GM23338 (cell line): Measurements from ENCODE around the gene NNT. TPM values are rescaled to one million over a fixed set of nuclear protein-coding genes. Genes with fewer than 3 reads are reported as not detected.

ENCODE experiments used
- ATAC-seq: fragments of 200-7000 bp; cut with Tn5 transposase; 3 replicates; pipeline ENCODE4 v1.9.1; 2020
- DNase-seq: peaks from one replicate; pipeline ENCODE4 v3.0.0-alpha.2; 2015; ENCODE audit warnings: low spot score
- H2AFZ ChIP-seq: fragments of 200-600 bp; sonication (generic); 2 replicates; pipeline ENCODE4 v1.8.0; 2016; ENCODE audit warnings: antibody characterized with exemption, mild to moderate bottlenecking, moderate library complexity
- H3F3A ChIP-seq: fragments of 200-600 bp; sonication (generic); replicated peaks from 2 replicates; pipeline ENCODE4 v1.8.0; 2017; ENCODE audit warnings: antibody characterized with exemption, mixed run types, low read depth
- H3K27ac ChIP-seq: fragments of 200-600 bp; sonication (generic); 2 replicates; pipeline ENCODE4 v1.6.1; 2016; ENCODE audit warnings: low read depth
- H3K27me3 ChIP-seq: fragments of 200-600 bp; sonication (generic); 2 replicates; pipeline ENCODE4 v1.8.0; 2016; ENCODE audit warnings: mild to moderate bottlenecking, mixed run types, moderate library complexity; ENCODE audit not compliant: insufficient read depth
- H3K36me3 ChIP-seq: fragments of 200-600 bp; sonication (generic); 2 replicates; pipeline ENCODE4 v1.8.0; 2016; ENCODE audit warnings: mild to moderate bottlenecking; ENCODE audit not compliant: insufficient read depth
- H3K4me1 ChIP-seq: fragments of 200-600 bp; sonication (generic); 2 replicates; pipeline ENCODE4 v1.8.0; 2016; ENCODE audit warnings: mild to moderate bottlenecking, moderate library complexity; ENCODE audit not compliant: insufficient read depth
- H3K4me2 ChIP-seq: fragments of 200-600 bp; sonication (generic); 2 replicates; pipeline ENCODE4 v1.7.1; 2017; ENCODE audit warnings: mixed run types
- H3K4me3 ChIP-seq: fragments of 200-600 bp; sonication (generic); 2 replicates; pipeline ENCODE4 v1.6.1; 2016; ENCODE audit warnings: mixed run types
- H3K79me2 ChIP-seq: fragments of 200-600 bp; sonication (generic); replicated peaks from 2 replicates; pipeline ENCODE4 v1.8.0; 2017; ENCODE audit warnings: mild to moderate bottlenecking; ENCODE audit not compliant: insufficient read depth
- H3K9me2 ChIP-seq: fragments of 200-600 bp; sonication (generic); 2 replicates; pipeline ENCODE4 v1.8.0; 2017; ENCODE audit not compliant: insufficient read depth
- H4K20me1 ChIP-seq: fragments of 200-600 bp; sonication (generic); replicated peaks from 2 replicates; pipeline ENCODE4 v1.8.0; 2017; ENCODE audit warnings: mild to moderate bottlenecking; ENCODE audit not compliant: insufficient read depth
- H3K27ac Mint-ChIP-seq: 2 replicates; pipeline ENCODE4 v1.8.0; 2020; ENCODE audit warnings: inconsistent platforms, mild to moderate bottlenecking, moderate library complexity, mixed read lengths
- H3K27me3 Mint-ChIP-seq: 3 replicates; pipeline ENCODE4 v1.8.0; 2022; ENCODE audit warnings: low read depth, mild to moderate bottlenecking, moderate library complexity, mixed read lengths, inconsistent platforms; ENCODE audit not compliant: insufficient read depth, poor library complexity
- H3K36me3 Mint-ChIP-seq: 3 replicates; pipeline ENCODE4 v1.8.0; 2021; ENCODE audit warnings: low read depth, mild to moderate bottlenecking, inconsistent platforms, moderate library complexity, mixed read lengths
- H3K4me1 Mint-ChIP-seq: 3 replicates; pipeline ENCODE4 v1.8.0; 2020; ENCODE audit warnings: mild to moderate bottlenecking, inconsistent platforms, mixed read lengths
- H3K4me3 Mint-ChIP-seq: 3 replicates; pipeline ENCODE4 v1.8.0; 2021; ENCODE audit warnings: moderate library complexity, mild to moderate bottlenecking, inconsistent platforms, mixed read lengths
- H3K9me3 Mint-ChIP-seq: 3 replicates; pipeline ENCODE4 v1.8.0; 2020; ENCODE audit warnings: moderate library complexity, mild to moderate bottlenecking, inconsistent platforms, mixed read lengths
- CREB1 ChIP-seq: fragments of 250-450 bp; sonication (Bioruptor Pico); IDR thresholded peaks from 2 replicates; pipeline ENCODE4 v1.5.0; 2020; ENCODE audit warnings: low read depth, mild to moderate bottlenecking, moderate library complexity
- NANOG ChIP-seq: IDR thresholded peaks from 2 replicates; pipeline ENCODE4 v1.6.1; 2016; ENCODE audit warnings: antibody characterized with exemption, borderline replicate concordance
- POLR2AphosphoS5 ChIP-seq: IDR thresholded peaks from 2 replicates; pipeline ENCODE4 v1.6.1; 2016; ENCODE audit warnings: antibody characterized with exemption, low read depth
- STAT1 ChIP-seq: IDR thresholded peaks from one replicate; pipeline ENCODE4 v1.6.1; 2016; ENCODE audit warnings: antibody characterized with exemption; ENCODE audit not compliant: unreplicated experiment
- ZNF114 ChIP-seq: fragments of 250-450 bp; sonication (Bioruptor Pico); IDR thresholded peaks from 2 replicates; pipeline ENCODE4 v1.5.0; 2020; ENCODE audit warnings: mild to moderate bottlenecking, moderate library complexity
- ZNF331 ChIP-seq: fragments of 250-450 bp; sonication (Bioruptor Pico); IDR thresholded peaks from 2 replicates; pipeline ENCODE4 v1.5.0; 2020; ENCODE audit warnings: low read depth, mild to moderate bottlenecking, moderate library complexity
- polyA plus RNA-seq: library from polyadenylated mRNA; unstranded; fragments of >200 nt; fragmentation: Nextera tagmentation; extraction: Ambion mirVana; gene quantifications from 2 replicates; pipeline ENCODE4 v1.2.1, GENCODE V29; 2016
- total RNA-seq: library from RNA; depleted of rRNA; stranded (reverse); fragments of >200 nt; shearing (Covaris generic); gene quantifications from 2 replicates; pipeline ENCODE4 v1.2.3, GENCODE V29; 2014
- TF ChIP-seq, protein P1 (sequence below): IDR thresholded peaks from one replicate; pipeline ENCODE4 v1.6.1; 2018; ENCODE audit warnings: antibody characterized with exemption; ENCODE audit not compliant: unreplicated experiment
- TF ChIP-seq, protein P2 (sequence below): IDR thresholded peaks from 2 replicates; pipeline ENCODE4 v1.6.1; 2016; ENCODE audit warnings: antibody characterized with exemption

Gene NNT
- total and polyA plus RNA-seq, 2 experiments from 2014 or later = 10.8 to 15.9 TPM

DNA sequence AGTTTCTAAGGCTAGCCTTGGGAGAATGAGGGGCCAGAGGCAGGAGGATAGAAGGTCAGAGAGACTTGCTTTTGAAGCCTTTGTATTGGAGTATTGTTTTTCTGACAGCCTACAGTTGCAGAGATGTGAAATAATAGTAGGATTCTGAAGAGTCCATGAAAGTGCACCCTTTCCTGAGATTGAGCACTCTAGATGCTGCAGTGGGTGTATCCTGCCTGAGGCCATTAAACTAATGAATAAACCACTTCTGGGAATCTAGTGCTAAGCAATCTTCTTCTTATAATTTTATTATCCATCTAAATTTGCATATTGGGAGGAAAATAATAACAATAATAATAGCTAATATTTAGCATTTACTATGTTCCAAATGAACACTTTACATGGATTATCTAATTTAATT lies 19.3 kb upstream of the NNT start:
- ATAC-seq (no peak), DNase-seq (no peak)
- Histone ChIP-seq H3K4me1 (0 out of 2 replicates have a peak, but pooled peaks cover 5% of the 10 kb centered on the region), H3K27me3 (no peaks in the 10 kb centered on the region), H3K79me2 (no peaks in the 10 kb centered on the region), H3K9me2 (peaks cover 15% of the 10 kb centered on the region), H4K20me1 (no peaks in the 10 kb centered on the region), H3K4me3 (no peak overlapping the region), H3K27ac (no peak overlapping the region), H2AFZ (no peak overlapping the region), H3F3A (no peaks in the 10 kb centered on the region), H3K4me2 (no peak overlapping the region), H3K36me3 (no peaks in the 10 kb centered on the region; the same call in 1 of the 2 replicates)
- H3K36me3 Mint-ChIP-seq = peaks cover 31% of the 10 kb centered on the region
- peaks cover 8% of the 10 kb centered on the region for H3K27me3 Mint-ChIP-seq
- no peak overlapping the region for H3K27ac Mint-ChIP-seq
- H3K4me1 Mint-ChIP-seq = peaks cover 7% of the 10 kb centered on the region
- H3K4me3 Mint-ChIP-seq = no peak overlapping the region
- TF ChIP-seq CREB1 (CRISPR knock-in tag) = no peak
- H3K9me3 Mint-ChIP-seq = peaks cover 26% of the 10 kb centered on the region

DNA sequence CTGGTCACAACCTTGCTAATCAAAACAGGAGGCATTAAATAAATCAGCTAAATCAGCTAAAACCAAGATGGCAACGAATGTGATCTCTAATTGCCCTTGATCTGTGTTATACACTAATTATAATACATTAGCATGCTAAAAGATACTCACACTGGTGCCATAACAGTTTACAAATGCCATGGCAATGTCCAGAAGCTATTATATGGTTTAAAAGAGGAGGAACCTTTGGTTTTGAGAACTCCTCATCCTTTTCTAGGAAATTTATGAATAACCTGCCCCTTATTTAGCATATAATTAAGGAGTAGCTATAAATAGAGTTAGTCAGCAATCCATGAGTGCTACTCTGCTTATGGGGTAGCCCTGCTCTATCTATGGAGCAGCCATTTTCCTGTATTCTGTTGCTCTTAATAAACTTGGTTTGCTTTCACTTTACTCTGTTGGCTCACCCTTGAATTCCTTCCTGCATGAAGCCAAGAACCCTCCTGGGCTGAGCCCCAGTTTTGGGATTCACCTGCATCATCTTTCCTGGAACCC lies 18.7 kb upstream of the NNT start:
- H3K27ac ChIP-seq = no peak overlapping the region; the same call in 1 of the 2 replicates
- no peaks in the 10 kb centered on the region for H3K79me2 ChIP-seq
- Mint-ChIP-seq H3K9me3 (peaks cover 23% of the 10 kb centered on the region), H3K27ac (no peak overlapping the region), H3K27me3 (peaks cover 8% of the 10 kb centered on the region), H3K4me1 (peaks cover 7% of the 10 kb centered on the region), H3K4me3 (no peak overlapping the region), H3K36me3 (peaks cover 27% of the 10 kb centered on the region)
- H3K4me1 ChIP-seq = 0 out of 2 replicates have a peak, but pooled peaks cover 5% of the 10 kb centered on the region
- H3F3A ChIP-seq = no peaks in the 10 kb centered on the region
- TF ChIP-seq ZNF114 (CRISPR knock-in tag) = no peak
- TF ChIP-seq, protein P1, sequence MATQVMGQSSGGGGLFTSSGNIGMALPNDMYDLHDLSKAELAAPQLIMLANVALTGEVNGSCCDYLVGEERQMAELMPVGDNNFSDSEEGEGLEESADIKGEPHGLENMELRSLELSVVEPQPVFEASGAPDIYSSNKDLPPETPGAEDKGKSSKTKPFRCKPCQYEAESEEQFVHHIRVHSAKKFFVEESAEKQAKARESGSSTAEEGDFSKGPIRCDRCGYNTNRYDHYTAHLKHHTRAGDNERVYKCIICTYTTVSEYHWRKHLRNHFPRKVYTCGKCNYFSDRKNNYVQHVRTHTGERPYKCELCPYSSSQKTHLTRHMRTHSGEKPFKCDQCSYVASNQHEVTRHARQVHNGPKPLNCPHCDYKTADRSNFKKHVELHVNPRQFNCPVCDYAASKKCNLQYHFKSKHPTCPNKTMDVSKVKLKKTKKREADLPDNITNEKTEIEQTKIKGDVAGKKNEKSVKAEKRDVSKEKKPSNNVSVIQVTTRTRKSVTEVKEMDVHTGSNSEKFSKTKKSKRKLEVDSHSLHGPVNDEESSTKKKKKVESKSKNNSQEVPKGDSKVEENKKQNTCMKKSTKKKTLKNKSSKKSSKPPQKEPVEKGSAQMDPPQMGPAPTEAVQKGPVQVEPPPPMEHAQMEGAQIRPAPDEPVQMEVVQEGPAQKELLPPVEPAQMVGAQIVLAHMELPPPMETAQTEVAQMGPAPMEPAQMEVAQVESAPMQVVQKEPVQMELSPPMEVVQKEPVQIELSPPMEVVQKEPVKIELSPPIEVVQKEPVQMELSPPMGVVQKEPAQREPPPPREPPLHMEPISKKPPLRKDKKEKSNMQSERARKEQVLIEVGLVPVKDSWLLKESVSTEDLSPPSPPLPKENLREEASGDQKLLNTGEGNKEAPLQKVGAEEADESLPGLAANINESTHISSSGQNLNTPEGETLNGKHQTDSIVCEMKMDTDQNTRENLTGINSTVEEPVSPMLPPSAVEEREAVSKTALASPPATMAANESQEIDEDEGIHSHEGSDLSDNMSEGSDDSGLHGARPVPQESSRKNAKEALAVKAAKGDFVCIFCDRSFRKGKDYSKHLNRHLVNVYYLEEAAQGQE = no peak
- TF ChIP-seq ZNF331 (CRISPR knock-in tag) = no peak
- TF ChIP-seq POLR2AphosphoS5 = no peak
- peak; percentile 14 for DNase-seq
- peaks cover 15% of the 10 kb centered on the region for H3K9me2 ChIP-seq
- H3K4me2 ChIP-seq = no peak overlapping the region
- no peaks in the 10 kb centered on the region for H4K20me1 ChIP-seq
- ATAC-seq = no peak
- no peaks in the 10 kb centered on the region; the same call in 1 of the 2 replicates for H3K36me3 ChIP-seq
- no peak overlapping the region for H2AFZ ChIP-seq
- no peaks in the 10 kb centered on the region for H3K27me3 ChIP-seq
- no peak overlapping the region for H3K4me3 ChIP-seq

DNA sequence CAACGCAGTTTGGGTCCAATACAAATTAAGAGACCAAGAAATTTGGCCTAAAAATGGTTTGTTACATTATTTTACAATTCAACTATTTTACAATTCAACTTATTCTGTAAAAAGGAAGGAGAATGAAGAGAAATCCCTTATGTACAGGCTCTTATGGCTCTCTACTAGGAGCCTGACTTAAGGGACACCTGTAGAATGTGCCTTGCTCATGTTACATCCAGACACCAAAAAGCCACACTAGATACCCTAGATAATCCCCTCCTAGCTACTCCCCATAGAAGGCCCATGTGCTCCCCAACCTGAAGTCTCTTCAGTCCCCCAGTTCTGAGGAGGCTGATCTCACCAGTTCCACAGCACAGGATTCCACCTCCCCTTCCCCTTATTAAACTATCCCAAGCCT lies 14.1 kb upstream of the NNT start:
- Histone ChIP-seq H3K4me2 (no peak overlapping the region), H3F3A (no peaks in the 10 kb centered on the region), H3K27me3 (no peaks in the 10 kb centered on the region), H3K4me1 (peaks cover 12% of the 10 kb centered on the region), H3K79me2 (no peaks in the 10 kb centered on the region), H3K9me2 (peaks cover 7% of the 10 kb centered on the region; the same call in 1 of the 2 replicates), H4K20me1 (no peaks in the 10 kb centered on the region), H3K27ac (no peak overlapping the region), H3K36me3 (no peaks in the 10 kb centered on the region; the same call in 1 of the 2 replicates), H2AFZ (no peak overlapping the region), H3K4me3 (no peak overlapping the region)
- H3K27ac Mint-ChIP-seq = no peak overlapping the region
- peaks cover 17% of the 10 kb centered on the region; the same call in 2 of the 3 replicates for H3K36me3 Mint-ChIP-seq
- ATAC-seq (no peak), DNase-seq (no peak)
- peaks cover 17% of the 10 kb centered on the region for H3K9me3 Mint-ChIP-seq
- H3K27me3 Mint-ChIP-seq = peaks cover 5% of the 10 kb centered on the region
- TF ChIP-seq CREB1 (CRISPR knock-in tag) = no peak
- TF ChIP-seq ZNF114 (CRISPR knock-in tag) = no peak
- no peak for TF ChIP-seq POLR2AphosphoS5
- TF ChIP-seq STAT1 = no peak
- TF ChIP-seq, protein P1 = no peak
- TF ChIP-seq, protein P2, sequence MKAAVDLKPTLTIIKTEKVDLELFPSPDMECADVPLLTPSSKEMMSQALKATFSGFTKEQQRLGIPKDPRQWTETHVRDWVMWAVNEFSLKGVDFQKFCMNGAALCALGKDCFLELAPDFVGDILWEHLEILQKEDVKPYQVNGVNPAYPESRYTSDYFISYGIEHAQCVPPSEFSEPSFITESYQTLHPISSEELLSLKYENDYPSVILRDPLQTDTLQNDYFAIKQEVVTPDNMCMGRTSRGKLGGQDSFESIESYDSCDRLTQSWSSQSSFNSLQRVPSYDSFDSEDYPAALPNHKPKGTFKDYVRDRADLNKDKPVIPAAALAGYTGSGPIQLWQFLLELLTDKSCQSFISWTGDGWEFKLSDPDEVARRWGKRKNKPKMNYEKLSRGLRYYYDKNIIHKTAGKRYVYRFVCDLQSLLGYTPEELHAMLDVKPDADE = no peak
- TF ChIP-seq NANOG = no peak
- TF ChIP-seq ZNF331 (CRISPR knock-in tag) = no peak
- H3K4me1 Mint-ChIP-seq = peaks cover 12% of the 10 kb centered on the region
- no peak overlapping the region for H3K4me3 Mint-ChIP-seq
